ENCODE data around the gene SLC17A7. TPM values are rescaled to one million over a fixed set of nuclear protein-coding genes. Genes with fewer than 3 reads are reported as not detected.
A peak's percentile ranks its signal among the peaks of the same experiment; 100 is the strongest.
"Not testable (repeated sequence)": the region's sequence is repeated elsewhere in the genome, so short reads cannot be mapped to it uniquely, and the experiment has no call there.

The SLC17A7 gene
- total RNA-seq, 1 experiment from 2014 or later: 1.6 TPM

- peak; percentile 67 for DNase-seq (ENCODE audit: low spot score)
- H3K9me3 Mint-ChIP-seq: no peaks in the 10 kb centered on the region
- POLR2A ChIA-PET: no interaction called here
- peaks cover 12% of the 10 kb centered on the region for H3K4me1 Mint-ChIP-seq
- CTCF ChIA-PET: interaction anchor here (0.5 to 2.5 kb wide), 17 partner anchors 22 to 173 kb away, joined by 3 to 11 read pairs (median 4); partner anchors contain the start of genes DKKL1, PIH1D1, RRAS and TEAD2
- peaks cover 17% of the 10 kb centered on the region for H3K27me3 Mint-ChIP-seq (ENCODE audit: low read depth)
- H3K27ac Mint-ChIP-seq: no peak within 1 kb of the TSS
- ATAC-seq: no peak
- peak; percentile 89 for TF ChIP-seq ZNF423 (CRISPR knock-in tag; IDR thresholded peaks at IDR 0.05)
- 0 out of 2 replicates have a peak, but pooled peaks have one; percentile 63 for TF ChIP-seq E2F5 (CRISPR knock-in tag; IDR thresholded peaks at IDR 0.05)
- TF ChIP-seq, protein P1, sequence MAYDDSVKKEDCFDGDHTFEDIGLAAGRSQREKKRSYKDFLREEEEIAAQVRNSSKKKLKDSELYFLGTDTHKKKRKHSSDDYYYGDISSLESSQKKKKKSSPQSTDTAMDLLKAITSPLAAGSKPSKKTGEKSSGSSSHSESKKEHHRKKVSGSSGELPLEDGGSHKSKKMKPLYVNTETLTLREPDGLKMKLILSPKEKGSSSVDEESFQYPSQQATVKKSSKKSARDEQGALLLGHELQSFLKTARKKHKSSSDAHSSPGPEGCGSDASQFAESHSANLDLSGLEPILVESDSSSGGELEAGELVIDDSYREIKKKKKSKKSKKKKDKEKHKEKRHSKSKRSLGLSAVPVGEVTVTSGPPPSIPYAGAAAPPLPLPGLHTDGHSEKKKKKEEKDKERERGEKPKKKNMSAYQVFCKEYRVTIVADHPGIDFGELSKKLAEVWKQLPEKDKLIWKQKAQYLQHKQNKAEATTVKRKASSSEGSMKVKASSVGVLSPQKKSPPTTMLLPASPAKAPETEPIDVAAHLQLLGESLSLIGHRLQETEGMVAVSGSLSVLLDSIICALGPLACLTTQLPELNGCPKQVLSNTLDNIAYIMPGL (CRISPR knock-in tag; IDR thresholded peaks at IDR 0.05): peak; percentile 75; the same call in 1 of the 2 replicates
- TF ChIP-seq SP1 (CRISPR knock-in tag; conservative IDR thresholded peaks at IDR 0.05): peak; percentile 49; the same call in 1 of the 2 replicates
- no peak for TF ChIP-seq GTF2I (CRISPR knock-in tag; conservative IDR thresholded peaks at IDR 0.05)
- no peak for TF ChIP-seq JAZF1 (CRISPR knock-in tag; IDR thresholded peaks at IDR 0.05)
- no peak for TF ChIP-seq IRF1 (CRISPR knock-in tag; IDR thresholded peaks at IDR 0.05)
- TF ChIP-seq CTCF (IDR thresholded peaks at IDR 0.05): peak; percentile 96
- no peaks in the 10 kb centered on the region for H3K36me3 Mint-ChIP-seq
- H3K4me3 Mint-ChIP-seq: peak within 1 kb of the TSS; percentile 67
Observed at GRCh38 chr19:49473868-49474541, 32.7 kb upstream of the SLC17A7 start, which contains the start of gene FLT3LG. Gene FLT3LG, plus strand, starts transcription at chr19:49474215. Its CDS starts 425 bp downstream, at chr19:49474640.

DNA sequence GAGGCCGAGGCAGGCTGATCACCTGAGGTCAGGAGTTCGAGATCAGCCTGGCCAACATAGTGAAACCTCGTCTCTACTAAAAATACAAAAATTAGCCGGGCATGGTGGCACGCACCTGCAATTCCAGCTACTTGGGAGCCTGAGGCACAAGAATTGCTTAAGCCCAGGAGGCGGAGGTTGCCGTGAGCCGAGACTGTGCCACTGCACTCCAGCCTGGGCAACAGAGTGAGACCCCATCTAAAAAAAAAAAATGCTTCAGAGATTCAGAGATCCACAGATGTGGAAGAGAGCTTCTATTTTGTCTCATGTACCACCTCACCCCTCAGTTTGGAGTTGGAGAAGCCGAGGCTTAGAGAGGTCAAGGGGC, 32.2 kb upstream of the SLC17A7 start:
- H3K36me3 Mint-ChIP-seq; POLR2A ChIA-PET; DNase-seq (ENCODE audit: low spot score); H3K9me3 Mint-ChIP-seq; H3K27ac Mint-ChIP-seq; ATAC-seq: not testable (repeated sequence)
- CTCF ChIA-PET: interaction anchor here (0.5 to 2.5 kb wide), 17 partner anchors 22 to 172 kb away, joined by 3 to 11 read pairs (median 4); partner anchors contain the start of genes DKKL1, PIH1D1, RRAS and TEAD2
- Mint-ChIP-seq H3K27me3 (ENCODE audit: low read depth) (peaks cover 17% of the 10 kb centered on the region), H3K4me3 (peak overlapping the region; percentile 67), H3K4me1 (peaks cover 16% of the 10 kb centered on the region)
- TF ChIP-seq ZNF121 (CRISPR knock-in tag; IDR thresholded peaks at IDR 0.05): peak; percentile 64; the same call in 1 of the 2 replicates

- POLR2A ChIA-PET: interaction anchor here (0.5 to 1.0 kb wide), 2 partner anchors 20 to 120 kb away, joined by 3 to 6 read pairs; partner anchors contain the start of gene ALDH16A1
- ATAC-seq (no peak), DNase-seq (ENCODE audit: low spot score) (no peak)
- Mint-ChIP-seq H3K4me1 (peaks cover 16% of the 10 kb centered on the region), H3K36me3 (peaks cover 2% of the 10 kb centered on the region; the same call in 1 of the 2 replicates), H3K27me3 (ENCODE audit: low read depth) (peaks cover 17% of the 10 kb centered on the region), H3K9me3 (no peaks in the 10 kb centered on the region), H3K4me3 (no peak overlapping the region), H3K27ac (no peak overlapping the region)
- CTCF ChIA-PET: interaction anchor here (0.7 to 2.5 kb wide), 13 partner anchors 8 to 172 kb away, joined by 3 to 11 read pairs (median 4); partner anchors contain the start of genes ALDH16A1, DKKL1, PIH1D1 and RRAS
- TF ChIP-seq IRF1 (CRISPR knock-in tag; IDR thresholded peaks at IDR 0.05) (no peak), ZNF396 (CRISPR knock-in tag; IDR thresholded peaks at IDR 0.05; ENCODE audit: borderline replicate concordance) (no peak), ATF1 (CRISPR knock-in tag; IDR thresholded peaks at IDR 0.05) (no peak), KAT7 (CRISPR knock-in tag; IDR thresholded peaks at IDR 0.05; ENCODE audit: borderline replicate concordance) (no peak), GTF2I (CRISPR knock-in tag; conservative IDR thresholded peaks at IDR 0.05) (no peak), CREM (CRISPR knock-in tag; IDR thresholded peaks at IDR 0.05) (no peak), RELA (CRISPR knock-in tag; IDR thresholded peaks at IDR 0.05; ENCODE audit: borderline replicate concordance) (no peak)
- TF ChIP-seq, protein P2, sequence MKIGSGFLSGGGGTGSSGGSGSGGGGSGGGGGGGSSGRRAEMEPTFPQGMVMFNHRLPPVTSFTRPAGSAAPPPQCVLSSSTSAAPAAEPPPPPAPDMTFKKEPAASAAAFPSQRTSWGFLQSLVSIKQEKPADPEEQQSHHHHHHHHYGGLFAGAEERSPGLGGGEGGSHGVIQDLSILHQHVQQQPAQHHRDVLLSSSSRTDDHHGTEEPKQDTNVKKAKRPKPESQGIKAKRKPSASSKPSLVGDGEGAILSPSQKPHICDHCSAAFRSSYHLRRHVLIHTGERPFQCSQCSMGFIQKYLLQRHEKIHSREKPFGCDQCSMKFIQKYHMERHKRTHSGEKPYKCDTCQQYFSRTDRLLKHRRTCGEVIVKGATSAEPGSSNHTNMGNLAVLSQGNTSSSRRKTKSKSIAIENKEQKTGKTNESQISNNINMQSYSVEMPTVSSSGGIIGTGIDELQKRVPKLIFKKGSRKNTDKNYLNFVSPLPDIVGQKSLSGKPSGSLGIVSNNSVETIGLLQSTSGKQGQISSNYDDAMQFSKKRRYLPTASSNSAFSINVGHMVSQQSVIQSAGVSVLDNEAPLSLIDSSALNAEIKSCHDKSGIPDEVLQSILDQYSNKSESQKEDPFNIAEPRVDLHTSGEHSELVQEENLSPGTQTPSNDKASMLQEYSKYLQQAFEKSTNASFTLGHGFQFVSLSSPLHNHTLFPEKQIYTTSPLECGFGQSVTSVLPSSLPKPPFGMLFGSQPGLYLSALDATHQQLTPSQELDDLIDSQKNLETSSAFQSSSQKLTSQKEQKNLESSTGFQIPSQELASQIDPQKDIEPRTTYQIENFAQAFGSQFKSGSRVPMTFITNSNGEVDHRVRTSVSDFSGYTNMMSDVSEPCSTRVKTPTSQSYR (CRISPR knock-in tag; IDR thresholded peaks at IDR 0.05): no peak
- TF ChIP-seq, protein P3, sequence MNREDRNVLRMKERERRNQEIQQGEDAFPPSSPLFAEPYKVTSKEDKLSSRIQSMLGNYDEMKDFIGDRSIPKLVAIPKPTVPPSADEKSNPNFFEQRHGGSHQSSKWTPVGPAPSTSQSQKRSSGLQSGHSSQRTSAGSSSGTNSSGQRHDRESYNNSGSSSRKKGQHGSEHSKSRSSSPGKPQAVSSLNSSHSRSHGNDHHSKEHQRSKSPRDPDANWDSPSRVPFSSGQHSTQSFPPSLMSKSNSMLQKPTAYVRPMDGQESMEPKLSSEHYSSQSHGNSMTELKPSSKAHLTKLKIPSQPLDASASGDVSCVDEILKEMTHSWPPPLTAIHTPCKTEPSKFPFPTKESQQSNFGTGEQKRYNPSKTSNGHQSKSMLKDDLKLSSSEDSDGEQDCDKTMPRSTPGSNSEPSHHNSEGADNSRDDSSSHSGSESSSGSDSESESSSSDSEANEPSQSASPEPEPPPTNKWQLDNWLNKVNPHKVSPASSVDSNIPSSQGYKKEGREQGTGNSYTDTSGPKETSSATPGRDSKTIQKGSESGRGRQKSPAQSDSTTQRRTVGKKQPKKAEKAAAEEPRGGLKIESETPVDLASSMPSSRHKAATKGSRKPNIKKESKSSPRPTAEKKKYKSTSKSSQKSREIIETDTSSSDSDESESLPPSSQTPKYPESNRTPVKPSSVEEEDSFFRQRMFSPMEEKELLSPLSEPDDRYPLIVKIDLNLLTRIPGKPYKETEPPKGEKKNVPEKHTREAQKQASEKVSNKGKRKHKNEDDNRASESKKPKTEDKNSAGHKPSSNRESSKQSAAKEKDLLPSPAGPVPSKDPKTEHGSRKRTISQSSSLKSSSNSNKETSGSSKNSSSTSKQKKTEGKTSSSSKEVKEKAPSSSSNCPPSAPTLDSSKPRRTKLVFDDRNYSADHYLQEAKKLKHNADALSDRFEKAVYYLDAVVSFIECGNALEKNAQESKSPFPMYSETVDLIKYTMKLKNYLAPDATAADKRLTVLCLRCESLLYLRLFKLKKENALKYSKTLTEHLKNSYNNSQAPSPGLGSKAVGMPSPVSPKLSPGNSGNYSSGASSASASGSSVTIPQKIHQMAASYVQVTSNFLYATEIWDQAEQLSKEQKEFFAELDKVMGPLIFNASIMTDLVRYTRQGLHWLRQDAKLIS (CRISPR knock-in tag; IDR thresholded peaks at IDR 0.05; ENCODE audit: borderline replicate concordance): no peak
Observed at GRCh38 chr19:49472936-49473335, 31.6 kb upstream of the SLC17A7 start.

All from WTC11 (cell line).